Measurements from ENCODE around the gene F11. TPM values are rescaled to one million over a fixed set of nuclear protein-coding genes. Genes with fewer than 3 reads are reported as not detected.
"Not testable (repeated sequence)": the region's sequence is repeated elsewhere in the genome, so short reads cannot be mapped to it uniquely, and the experiment has no call there.

The F11 gene
- total RNA-seq, 2 donors from 2014 or later = not detected

GRCh38 chr4:186307497-186307896 lies 41.5 kb downstream of the F11 start:
- Histone ChIP-seq H3K4me3 (ENCODE audit: low read length) (no peak overlapping the region), H3K9me3 (ENCODE audit: control insufficient read depth, low read length) (no peaks in the 10 kb centered on the region), H3K27ac (ENCODE audit: low read depth, low read length) (no peak overlapping the region), H3K27me3 (ENCODE audit: control insufficient read depth, insufficient read depth, low read length, poor library complexity, severe bottlenecking) (no peaks in the 10 kb centered on the region), H3K4me1 (ENCODE audit: control insufficient read depth, insufficient read depth, low read length) (no peaks in the 10 kb centered on the region), H3K36me3 (ENCODE audit: control insufficient read depth, insufficient read depth, low read length) (no peaks in the 10 kb centered on the region), H3K9ac (ENCODE audit: extremely low read depth, low read length, poor library complexity, severe bottlenecking) (no peak overlapping the region)
- 79 to 100% methylated on average over 1 to 4 of the region's 4 CpGs for WGBS, 2 experiments (ENCODE audit: insufficient coverage in 1 of 2, insufficient read length in 1 of 2)
- Mint-ChIP-seq H3K4me3 (no peak overlapping the region), H3K27me3 (ENCODE audit: insufficient read depth) (peaks cover 3% of the 10 kb centered on the region), H3K27ac (no peak overlapping the region), H3K9me3 (no peaks in the 10 kb centered on the region), H3K4me1 (no peaks in the 10 kb centered on the region), H3K36me3 (ENCODE audit: low read depth) (no peaks in the 10 kb centered on the region)
- TF ChIP-seq, protein P1, sequence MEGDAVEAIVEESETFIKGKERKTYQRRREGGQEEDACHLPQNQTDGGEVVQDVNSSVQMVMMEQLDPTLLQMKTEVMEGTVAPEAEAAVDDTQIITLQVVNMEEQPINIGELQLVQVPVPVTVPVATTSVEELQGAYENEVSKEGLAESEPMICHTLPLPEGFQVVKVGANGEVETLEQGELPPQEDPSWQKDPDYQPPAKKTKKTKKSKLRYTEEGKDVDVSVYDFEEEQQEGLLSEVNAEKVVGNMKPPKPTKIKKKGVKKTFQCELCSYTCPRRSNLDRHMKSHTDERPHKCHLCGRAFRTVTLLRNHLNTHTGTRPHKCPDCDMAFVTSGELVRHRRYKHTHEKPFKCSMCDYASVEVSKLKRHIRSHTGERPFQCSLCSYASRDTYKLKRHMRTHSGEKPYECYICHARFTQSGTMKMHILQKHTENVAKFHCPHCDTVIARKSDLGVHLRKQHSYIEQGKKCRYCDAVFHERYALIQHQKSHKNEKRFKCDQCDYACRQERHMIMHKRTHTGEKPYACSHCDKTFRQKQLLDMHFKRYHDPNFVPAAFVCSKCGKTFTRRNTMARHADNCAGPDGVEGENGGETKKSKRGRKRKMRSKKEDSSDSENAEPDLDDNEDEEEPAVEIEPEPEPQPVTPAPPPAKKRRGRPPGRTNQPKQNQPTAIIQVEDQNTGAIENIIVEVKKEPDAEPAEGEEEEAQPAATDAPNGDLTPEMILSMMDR (conservative IDR thresholded peaks at IDR 0.05) = no peak
- DNase-seq = no peak

DNA sequence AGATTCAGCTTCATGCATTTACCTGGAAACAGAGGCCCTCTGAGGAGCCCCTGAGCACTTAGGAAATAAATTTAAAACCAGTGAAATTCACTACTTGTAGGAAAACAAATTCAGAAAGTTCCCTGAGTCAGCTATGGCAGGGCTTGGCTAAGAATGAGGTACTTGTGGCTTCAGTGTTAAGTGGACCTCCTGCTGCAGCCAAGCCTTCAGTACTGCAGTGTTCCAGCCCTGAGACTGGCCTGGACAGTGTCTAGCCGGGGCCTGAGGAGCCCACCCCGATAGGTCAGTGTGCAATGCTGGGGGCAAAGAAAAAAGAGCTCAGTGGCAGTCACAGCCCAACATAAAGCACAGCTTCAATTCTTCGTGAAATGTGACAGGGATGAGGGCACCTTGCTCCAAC lies 41.9 kb downstream of the F11 start:
- no peaks in the 10 kb centered on the region for H3K36me3 ChIP-seq (ENCODE audit: control insufficient read depth, insufficient read depth, low read length)
- Mint-ChIP-seq H3K9me3 (no peaks in the 10 kb centered on the region), H3K27me3 (ENCODE audit: insufficient read depth) (peaks cover 3% of the 10 kb centered on the region), H3K4me3 (no peak overlapping the region), H3K4me1 (no peaks in the 10 kb centered on the region), H3K27ac (no peak overlapping the region), H3K36me3 (ENCODE audit: low read depth) (no peaks in the 10 kb centered on the region)
- DNase-seq = no peak
- 85 to 89% methylated on average over 3 of the region's 3 CpGs for WGBS, 2 experiments (ENCODE audit: insufficient coverage in 1 of 2, insufficient read length in 1 of 2)
- no peak overlapping the region for H3K4me3 ChIP-seq (ENCODE audit: low read length)
- H3K9ac ChIP-seq (ENCODE audit: extremely low read depth, low read length, poor library complexity, severe bottlenecking) = no peak overlapping the region
- TF ChIP-seq, protein P1 (conservative IDR thresholded peaks at IDR 0.05) = no peak
- no peak overlapping the region for H3K27ac ChIP-seq (ENCODE audit: low read depth, low read length)
- H3K27me3 ChIP-seq (ENCODE audit: control insufficient read depth, insufficient read depth, low read length, poor library complexity, severe bottlenecking) = no peaks in the 10 kb centered on the region
- no peaks in the 10 kb centered on the region for H3K4me1 ChIP-seq (ENCODE audit: control insufficient read depth, insufficient read depth, low read length)
- no peaks in the 10 kb centered on the region for H3K9me3 ChIP-seq (ENCODE audit: control insufficient read depth, low read length)

GRCh38 chr4:186318481-186318880 lies 52.5 kb downstream of the F11 start:
- Mint-ChIP-seq H3K36me3 (ENCODE audit: low read depth) (no peaks in the 10 kb centered on the region), H3K27me3 (ENCODE audit: insufficient read depth) (peaks cover 1% of the 10 kb centered on the region), H3K27ac (no peak overlapping the region), H3K4me3 (no peak overlapping the region), H3K4me1 (peaks cover 2% of the 10 kb centered on the region), H3K9me3 (no peaks in the 10 kb centered on the region)
- TF ChIP-seq, protein P1 (conservative IDR thresholded peaks at IDR 0.05) = no peak
- Histone ChIP-seq H3K27me3 (ENCODE audit: control insufficient read depth, insufficient read depth, low read length, poor library complexity, severe bottlenecking) (no peaks in the 10 kb centered on the region), H3K9me3 (ENCODE audit: control insufficient read depth, low read length) (no peaks in the 10 kb centered on the region), H3K4me1 (ENCODE audit: control insufficient read depth, insufficient read depth, low read length) (no peaks in the 10 kb centered on the region), H3K4me3 (ENCODE audit: low read length) (no peak overlapping the region), H3K9ac (ENCODE audit: extremely low read depth, low read length, poor library complexity, severe bottlenecking) (no peak overlapping the region), H3K27ac (ENCODE audit: low read depth, low read length) (no peak overlapping the region), H3K36me3 (ENCODE audit: control insufficient read depth, insufficient read depth, low read length) (no peaks in the 10 kb centered on the region)
- no peak for DNase-seq
- WGBS, 2 experiments (ENCODE audit: insufficient coverage in 1 of 2, insufficient read length in 1 of 2) = 90% methylated on average over 6 of the region's 6 CpGs; no CpG with 5 or more reads in 1 of the 2 experiments

DNA sequence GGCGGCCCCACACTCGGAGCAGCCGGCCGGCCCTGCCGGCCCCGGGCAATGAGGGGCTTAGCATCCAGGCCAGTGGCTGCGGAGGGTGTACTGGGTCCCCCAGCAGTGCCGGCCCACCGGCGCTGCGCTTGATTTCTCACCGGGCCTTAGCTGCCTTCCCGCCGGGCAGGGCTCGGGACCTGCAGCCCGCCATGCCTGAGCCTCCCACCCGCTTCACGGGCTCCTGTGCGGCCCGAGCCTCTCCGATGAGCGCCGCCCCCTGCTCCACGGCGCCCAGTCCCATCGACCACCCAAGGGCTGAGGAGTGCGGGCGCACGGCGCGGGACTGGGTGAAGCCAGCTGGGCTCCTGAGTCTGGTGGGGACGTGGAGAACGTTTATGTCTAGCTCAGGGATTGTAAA lies 58.7 kb downstream of the F11 start:
- not testable (repeated sequence) for H3K36me3 ChIP-seq (ENCODE audit: control insufficient read depth, insufficient read depth, low read length); H3K27me3 ChIP-seq (ENCODE audit: control insufficient read depth, insufficient read depth, low read length, poor library complexity, severe bottlenecking); DNase-seq; H3K4me3 ChIP-seq (ENCODE audit: low read length); H3K4me3 Mint-ChIP-seq; H3K9ac ChIP-seq (ENCODE audit: extremely low read depth, low read length, poor library complexity, severe bottlenecking); H3K9me3 ChIP-seq (ENCODE audit: control insufficient read depth, low read length); H3K27ac Mint-ChIP-seq; H3K9me3 Mint-ChIP-seq; H3K4me1 ChIP-seq (ENCODE audit: control insufficient read depth, insufficient read depth, low read length); H3K4me1 Mint-ChIP-seq; H3K27ac ChIP-seq (ENCODE audit: low read depth, low read length); H3K36me3 Mint-ChIP-seq (ENCODE audit: low read depth); H3K27me3 Mint-ChIP-seq (ENCODE audit: insufficient read depth)
- WGBS, 2 experiments (ENCODE audit: insufficient coverage in 1 of 2, insufficient read length in 1 of 2) = 95 to 98% methylated on average over 7 to 33 of the region's 33 CpGs

All from endodermal cell (in vitro differentiated cells).